Activated T-helper 2 cell treated with anti-CD3 and anti-CD28 coated beads, Interferon-gamma antibody, Interleukin-2, Interleukin-4, amounts not matched to agents 10 μg/mL and 5 μg/mL and 100 μg/mL, durations not matched to agents 14 hours and 24 hours and 36 hours (primary cell): ENCODE results near the gene GBP7. TPM values are rescaled to one million over a fixed set of nuclear protein-coding genes. Genes with fewer than 3 reads are reported as not detected.
A peak's percentile ranks its signal among the peaks of the same experiment; 100 is the strongest.
"Not testable (repeated sequence)": the region's sequence is repeated elsewhere in the genome, so short reads cannot be mapped to it uniquely, and the experiment has no call there.

Experiments used
- DNase-seq: peaks from one replicate; pipeline ENCODE4 v3.0.0; 2021; ENCODE audit warnings: low spot score
- H3K27ac Mint-ChIP-seq: one replicate; pipeline ENCODE4 v1.8.0; 2021; ENCODE audit warnings: mixed read lengths
- H3K27me3 Mint-ChIP-seq: one replicate; pipeline ENCODE4 v1.8.0; 2021; ENCODE audit warnings: low read depth, mixed read lengths
- H3K36me3 Mint-ChIP-seq: one replicate; pipeline ENCODE4 v1.8.0; 2021; ENCODE audit warnings: low read depth, mixed read lengths
- H3K4me1 Mint-ChIP-seq: one replicate; pipeline ENCODE4 v1.8.0; 2021; ENCODE audit warnings: low read depth, mixed read lengths
- H3K4me3 Mint-ChIP-seq: one replicate; pipeline ENCODE4 v1.8.0; 2021; ENCODE audit warnings: low read depth, mild to moderate bottlenecking, moderate library complexity, mixed read lengths
- H3K9me3 Mint-ChIP-seq: one replicate; pipeline ENCODE4 v1.8.0; 2021; ENCODE audit warnings: mixed read lengths
- intact Hi-C: fragments of 100-400 bp; cut with micrococcal nuclease; formaldehyde crosslinking; loops from one replicate; pipeline ENCODE4 v1.15.1; 2023
- total RNA-seq: library from RNA; stranded (reverse); gene quantifications from 2 replicates; pipeline ENCODE4 v1.2.3, GENCODE V29; 2022

Gene GBP7
- total RNA-seq, 1 donor from 2014 or later = not detected

DNA sequence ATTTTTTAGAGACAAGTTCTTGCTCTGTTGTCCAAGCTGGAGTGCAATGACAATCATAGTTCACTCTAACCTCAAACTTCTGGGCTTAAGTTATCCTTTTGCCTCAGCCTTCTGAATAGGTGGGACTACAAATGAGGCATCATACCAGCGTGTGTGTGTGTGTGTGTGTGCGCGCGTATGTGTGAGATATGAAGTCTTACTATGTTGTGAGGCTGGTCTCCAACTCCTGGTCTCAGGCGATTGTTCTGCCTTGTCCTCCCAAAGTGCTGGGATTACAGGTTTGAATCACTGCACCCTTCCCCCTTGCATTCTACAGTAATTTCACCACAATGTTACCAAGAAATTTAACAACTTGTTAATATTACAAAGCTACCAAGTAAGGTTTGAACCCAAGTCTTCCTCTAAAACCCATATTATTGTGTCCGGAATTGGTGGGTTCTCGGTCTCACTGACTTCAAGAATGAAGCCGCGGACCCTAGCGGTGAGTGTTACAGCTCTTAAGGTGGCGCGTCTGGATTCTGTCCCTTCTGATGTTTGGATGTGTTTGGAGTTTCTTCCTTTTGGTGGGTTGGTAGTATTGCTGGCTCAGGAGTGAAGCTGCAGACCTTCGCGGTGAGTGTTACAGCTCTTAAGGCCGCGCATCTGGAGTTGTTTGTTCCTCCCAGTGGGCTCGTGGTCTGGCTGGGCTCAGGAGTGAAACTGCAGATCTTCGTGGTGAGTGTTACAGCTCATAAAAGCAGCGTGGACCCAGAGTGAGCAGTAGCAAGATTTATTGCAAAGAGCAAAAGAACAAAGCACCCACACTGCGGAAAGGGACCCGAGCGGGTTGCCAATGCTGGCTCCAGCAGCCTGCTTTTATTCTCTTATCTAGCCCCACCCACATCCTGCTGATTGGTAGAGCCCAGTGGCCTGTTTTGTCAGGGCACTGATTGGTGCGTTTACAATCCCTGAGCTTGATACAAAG lies 48.9 kb downstream of the GBP7 start:
- Mint-ChIP-seq H3K4me3 (peak overlapping the region; percentile 78), H3K36me3 (peaks cover 31% of the 10 kb centered on the region), H3K4me1 (peaks cover 56% of the 10 kb centered on the region), H3K27ac (peak overlapping the region; percentile 96)
- H3K9me3 Mint-ChIP-seq, H3K27me3 Mint-ChIP-seq: not testable (repeated sequence)
- peak; percentile 70 for DNase-seq
- intact Hi-C loops = loop anchor here (1.0 to 2.0 kb wide), 8 partner anchors 74 to 324 kb away; no protein-coding TSS in a partner anchor

DNA sequence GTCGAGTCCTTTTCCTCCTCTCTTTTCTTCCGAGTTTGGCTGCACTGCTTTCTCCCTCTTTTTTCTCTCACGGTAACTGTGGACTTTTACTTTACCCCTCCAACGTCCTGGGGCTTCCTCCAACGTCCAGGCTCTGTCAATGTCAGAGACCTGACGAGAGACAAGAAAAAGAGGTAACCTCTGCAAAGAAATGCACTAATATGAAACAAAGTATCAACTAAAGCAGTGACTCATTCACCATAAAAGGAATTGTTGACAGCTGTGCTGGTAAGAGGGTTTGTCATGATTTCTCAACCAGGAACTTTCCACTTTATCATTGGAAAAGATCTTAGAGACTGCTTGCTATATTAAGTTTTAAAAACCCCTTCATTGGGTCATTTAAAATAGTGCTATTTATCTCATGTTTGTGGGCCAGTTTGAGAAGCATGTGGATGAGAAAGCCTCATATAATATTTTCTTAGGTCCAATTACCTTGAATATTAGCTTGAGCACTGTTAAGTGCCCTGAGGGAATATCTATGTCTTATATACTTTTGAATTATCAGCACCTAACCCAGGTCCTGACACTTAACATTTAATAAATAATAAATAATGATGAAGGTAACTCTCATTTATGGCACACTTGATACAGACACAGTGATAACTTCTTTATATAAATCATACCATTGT lies 49.8 kb downstream of the GBP7 start, which contains the start of gene GBP2:
GBP2 (minus strand) TSS at position 202 of the 668 bp plus-strand sequence. CDS start 4,148 bp downstream, outside the sequence.
- intact Hi-C loops = loop anchor here (1.0 to 2.0 kb wide), 7 partner anchors 75 to 325 kb away; no protein-coding TSS in a partner anchor
- DNase-seq = no peak
- H3K4me1 Mint-ChIP-seq = peaks cover 61% of the 10 kb centered on the region
- H3K9me3 Mint-ChIP-seq = peaks cover 3% of the 10 kb centered on the region
- no peaks in the 10 kb centered on the region for H3K27me3 Mint-ChIP-seq
- peak within 1 kb of the TSS; percentile 97 for H3K4me3 Mint-ChIP-seq
- peaks cover 38% of the 10 kb centered on the region for H3K36me3 Mint-ChIP-seq
- H3K27ac Mint-ChIP-seq = peak within 1 kb of the TSS; percentile 99

DNA sequence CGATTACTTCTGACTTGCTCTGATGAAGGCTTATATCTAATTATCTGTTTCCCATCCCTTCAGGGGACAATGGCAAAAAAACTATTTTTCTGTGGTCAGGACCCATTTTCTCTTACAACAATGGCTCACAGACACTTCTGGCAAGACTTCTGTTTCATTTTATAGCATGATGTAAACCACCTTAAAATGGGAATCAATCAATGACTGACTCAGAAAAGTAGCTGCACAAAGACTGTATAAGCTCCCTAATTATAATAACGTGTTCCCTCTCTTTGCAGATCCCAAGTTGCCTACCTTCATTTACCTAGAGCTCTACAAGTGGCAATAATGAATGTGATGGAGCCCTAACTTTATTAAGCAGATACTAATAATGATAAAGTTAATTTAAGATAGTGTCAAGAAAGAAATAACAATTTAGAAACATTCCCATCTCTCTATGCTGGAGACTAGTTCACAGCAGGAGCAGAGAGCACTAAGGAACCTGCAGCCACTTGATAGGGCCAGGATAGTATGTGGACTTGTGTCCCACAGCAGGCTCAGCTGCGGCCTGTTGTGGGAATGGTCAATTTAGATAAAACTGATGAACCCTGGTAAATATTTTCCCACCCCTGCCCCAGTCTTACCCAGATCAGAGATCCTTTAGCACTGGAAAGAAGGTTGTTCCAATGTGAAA lies 50.4 kb downstream of the GBP7 start:
- Mint-ChIP-seq H3K9me3 (peaks cover 3% of the 10 kb centered on the region), H3K36me3 (peaks cover 39% of the 10 kb centered on the region), H3K27ac (peak overlapping the region; percentile 99), H3K4me3 (peak overlapping the region; percentile 97), H3K4me1 (peaks cover 61% of the 10 kb centered on the region), H3K27me3 (no peaks in the 10 kb centered on the region)
- intact Hi-C loops = no loop called here
- DNase-seq = no peak

DNA sequence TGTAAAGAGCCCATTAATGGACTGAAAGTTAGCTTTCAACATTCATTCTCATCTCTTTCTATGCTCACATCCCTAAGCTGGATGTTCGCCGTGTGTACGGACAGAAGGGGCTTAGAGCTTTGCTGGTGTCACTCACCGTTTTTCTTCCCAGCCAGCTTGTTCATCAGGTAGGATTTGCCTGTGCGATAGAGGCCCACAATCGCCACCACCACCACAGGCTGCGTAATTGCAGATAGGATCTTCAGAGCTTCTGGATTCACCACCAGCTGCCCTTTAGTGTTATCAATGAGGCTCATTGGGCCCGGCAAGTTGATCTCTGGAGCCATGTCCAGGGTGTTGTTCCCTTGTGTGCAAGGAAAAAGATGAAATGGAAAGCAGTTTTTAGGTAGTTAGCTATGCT lies 54.2 kb downstream of the GBP7 start:
- DNase-seq = no peak
- peaks cover 33% of the 10 kb centered on the region for H3K4me1 Mint-ChIP-seq
- H3K27ac Mint-ChIP-seq = no peak overlapping the region
- intact Hi-C loops = no loop called here
- peaks cover 36% of the 10 kb centered on the region for H3K36me3 Mint-ChIP-seq
- no peaks in the 10 kb centered on the region for H3K27me3 Mint-ChIP-seq
- no peaks in the 10 kb centered on the region for H3K9me3 Mint-ChIP-seq
- H3K4me3 Mint-ChIP-seq = no peak overlapping the region

DNA sequence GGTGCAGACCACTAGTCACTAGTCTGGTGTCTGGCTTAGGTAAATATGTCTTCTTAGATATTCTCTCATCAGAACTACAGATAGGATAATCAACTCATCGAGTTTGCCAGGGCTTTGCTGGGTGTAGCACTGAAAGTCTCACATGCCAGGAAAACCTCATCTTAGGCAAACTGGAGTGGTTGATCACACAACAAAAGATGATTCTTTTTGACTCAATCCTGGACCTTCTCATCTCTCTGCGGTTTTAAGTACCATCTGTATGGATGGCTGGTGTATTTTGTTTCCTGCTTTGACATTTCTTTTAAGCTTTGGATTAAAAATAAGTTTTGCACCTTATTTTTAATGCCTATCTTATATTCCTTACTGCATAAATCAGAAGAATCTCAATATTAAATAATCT lies 61.1 kb downstream of the GBP7 start:
- H3K4me3 Mint-ChIP-seq = no peak overlapping the region
- no peak overlapping the region for H3K27ac Mint-ChIP-seq
- DNase-seq = no peak
- H3K4me1 Mint-ChIP-seq = peaks cover 6% of the 10 kb centered on the region
- no peaks in the 10 kb centered on the region for H3K27me3 Mint-ChIP-seq
- H3K36me3 Mint-ChIP-seq = peaks cover 56% of the 10 kb centered on the region
- intact Hi-C loops = no loop called here
- no peaks in the 10 kb centered on the region for H3K9me3 Mint-ChIP-seq

DNA sequence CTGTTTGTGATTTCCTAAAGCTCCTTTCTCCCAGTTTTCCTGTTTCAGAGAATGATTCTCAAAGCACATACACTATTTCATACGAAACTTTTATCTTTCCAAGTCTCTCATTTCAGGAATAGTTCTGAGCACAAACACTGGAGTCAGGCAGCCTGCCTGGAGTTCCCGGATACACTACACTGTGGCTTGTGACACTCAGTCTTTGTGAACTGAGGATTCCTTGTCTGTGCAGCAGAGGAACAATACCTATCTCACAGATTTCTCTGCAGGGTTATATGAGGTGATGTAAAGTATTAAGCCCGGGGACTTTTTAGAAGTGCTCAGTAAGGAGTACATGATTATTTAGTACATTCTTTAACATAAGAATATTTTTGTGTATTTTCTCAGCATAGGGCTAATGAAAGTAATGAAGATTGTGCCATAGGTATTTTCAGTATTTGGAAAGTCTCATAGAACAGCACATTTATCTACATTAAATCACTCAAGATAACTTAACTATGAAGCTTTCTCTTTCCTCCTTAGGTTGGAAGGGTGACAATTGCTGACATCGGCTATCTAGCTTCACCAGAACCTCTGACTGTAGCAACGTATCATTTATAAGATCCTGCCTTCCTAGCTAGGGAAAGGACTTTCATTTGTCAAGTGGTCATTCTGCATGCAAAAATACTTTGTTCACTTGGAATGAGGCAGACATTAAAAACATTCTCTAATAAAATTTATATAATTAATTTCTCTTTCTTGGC lies 62.8 kb downstream of the GBP7 start:
- Mint-ChIP-seq H3K36me3 (peaks cover 72% of the 10 kb centered on the region), H3K4me3 (no peak overlapping the region), H3K27me3 (no peaks in the 10 kb centered on the region), H3K9me3 (no peaks in the 10 kb centered on the region), H3K4me1 (peaks cover 6% of the 10 kb centered on the region), H3K27ac (no peak overlapping the region)
- intact Hi-C loops = no loop called here
- no peak for DNase-seq

DNA sequence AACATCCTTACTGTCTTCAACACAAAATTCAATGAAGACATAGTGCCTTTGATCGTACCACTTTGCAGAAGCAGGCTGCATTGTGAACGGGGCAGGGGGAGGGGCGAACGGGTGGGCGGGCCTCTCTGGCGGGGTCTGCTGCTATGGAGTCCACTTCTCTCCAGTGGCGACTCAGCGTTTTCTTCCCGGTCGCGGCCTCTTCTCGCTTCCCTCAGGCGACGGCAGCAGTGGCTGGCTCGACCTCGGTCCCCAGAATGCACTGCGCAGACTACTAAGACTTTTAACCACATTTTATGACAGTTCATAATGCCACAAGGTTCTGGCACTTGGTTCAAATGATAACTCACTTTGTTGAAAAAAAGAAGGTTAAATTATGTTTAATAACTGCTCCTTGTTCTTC lies 71.1 kb downstream of the GBP7 start:
- intact Hi-C loops = no loop called here
- peaks cover 7% of the 10 kb centered on the region for H3K4me1 Mint-ChIP-seq
- H3K27me3 Mint-ChIP-seq = no peaks in the 10 kb centered on the region
- no peak for DNase-seq
- H3K27ac Mint-ChIP-seq = no peak overlapping the region
- no peak overlapping the region for H3K4me3 Mint-ChIP-seq
- no peaks in the 10 kb centered on the region for H3K9me3 Mint-ChIP-seq
- H3K36me3 Mint-ChIP-seq = peaks cover 67% of the 10 kb centered on the region

DNA sequence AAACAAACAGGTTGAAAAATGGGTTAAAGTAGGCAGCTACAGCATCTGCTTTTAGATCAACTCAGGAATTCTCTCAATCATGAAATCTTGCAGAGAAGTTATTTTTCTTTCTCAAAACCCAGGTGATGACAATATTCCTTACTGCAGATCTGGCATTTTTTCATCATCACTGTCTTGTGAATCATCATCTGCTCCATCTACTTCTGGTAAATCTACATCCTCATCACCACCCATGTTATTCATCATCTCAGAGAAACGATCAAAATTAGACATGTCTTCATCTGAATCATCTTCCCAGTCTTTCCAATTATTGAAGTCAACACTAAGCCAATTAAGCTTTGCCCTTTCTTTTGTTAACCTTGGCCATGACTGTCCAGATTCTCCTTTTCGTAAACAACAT lies 71.7 kb downstream of the GBP7 start:
- intact Hi-C loops = no loop called here
- DNase-seq = no peak
- Mint-ChIP-seq H3K27me3 (no peaks in the 10 kb centered on the region), H3K9me3 (no peaks in the 10 kb centered on the region), H3K4me1 (peaks cover 7% of the 10 kb centered on the region), H3K27ac (no peak overlapping the region), H3K36me3 (peaks cover 61% of the 10 kb centered on the region), H3K4me3 (no peak overlapping the region)

DNA sequence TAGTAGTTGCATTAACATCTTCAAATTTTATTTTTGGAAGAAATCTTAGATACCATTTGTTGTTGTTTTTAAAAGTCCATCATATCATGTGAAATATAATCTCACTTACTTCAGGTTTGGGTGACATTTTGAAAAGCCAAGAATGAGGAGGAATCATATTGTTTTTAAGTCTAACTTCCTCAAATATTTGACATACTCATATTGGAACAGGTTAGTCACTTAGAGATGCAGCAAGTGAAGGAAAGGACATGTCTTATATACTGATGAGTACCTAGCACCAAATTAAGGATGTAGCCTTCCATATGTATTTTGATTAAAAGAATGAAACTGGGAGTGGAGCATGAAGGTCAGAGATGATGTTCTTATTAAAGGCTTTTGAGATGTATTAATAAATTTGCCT lies 73.8 kb downstream of the GBP7 start:
- Mint-ChIP-seq H3K4me3 (no peak overlapping the region), H3K4me1 (peaks cover 7% of the 10 kb centered on the region), H3K36me3 (peaks cover 40% of the 10 kb centered on the region), H3K27ac (no peak overlapping the region), H3K9me3 (peaks cover 5% of the 10 kb centered on the region), H3K27me3 (no peaks in the 10 kb centered on the region)
- no peak for DNase-seq
- intact Hi-C loops = no loop called here

DNA sequence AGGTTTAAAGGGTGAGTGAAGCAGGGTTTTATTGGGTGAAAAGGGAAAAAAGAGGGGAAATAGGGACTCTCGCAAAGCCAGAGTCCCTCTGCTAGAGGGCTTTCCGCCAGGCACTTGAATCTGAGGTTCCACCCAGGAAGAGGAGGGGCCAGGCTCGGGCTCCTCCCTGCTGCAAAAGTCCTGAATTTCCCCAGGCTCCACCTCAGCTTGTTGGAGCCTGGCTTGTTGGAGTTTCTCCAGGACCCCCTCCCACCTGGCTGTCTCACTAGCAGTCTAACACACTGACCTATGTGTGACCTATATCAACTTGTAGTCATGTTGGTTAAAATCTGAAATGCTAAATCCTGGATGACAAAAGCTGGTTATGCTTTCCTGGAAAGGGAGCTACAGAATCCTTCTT lies 75.4 kb downstream of the GBP7 start:
- H3K4me1 Mint-ChIP-seq = peaks cover 7% of the 10 kb centered on the region
- peaks cover 18% of the 10 kb centered on the region for H3K9me3 Mint-ChIP-seq
- H3K27me3 Mint-ChIP-seq = no peaks in the 10 kb centered on the region
- intact Hi-C loops = no loop called here
- peaks cover 24% of the 10 kb centered on the region for H3K36me3 Mint-ChIP-seq
- no peak overlapping the region for H3K4me3 Mint-ChIP-seq
- H3K27ac Mint-ChIP-seq = no peak overlapping the region
- no peak for DNase-seq

DNA sequence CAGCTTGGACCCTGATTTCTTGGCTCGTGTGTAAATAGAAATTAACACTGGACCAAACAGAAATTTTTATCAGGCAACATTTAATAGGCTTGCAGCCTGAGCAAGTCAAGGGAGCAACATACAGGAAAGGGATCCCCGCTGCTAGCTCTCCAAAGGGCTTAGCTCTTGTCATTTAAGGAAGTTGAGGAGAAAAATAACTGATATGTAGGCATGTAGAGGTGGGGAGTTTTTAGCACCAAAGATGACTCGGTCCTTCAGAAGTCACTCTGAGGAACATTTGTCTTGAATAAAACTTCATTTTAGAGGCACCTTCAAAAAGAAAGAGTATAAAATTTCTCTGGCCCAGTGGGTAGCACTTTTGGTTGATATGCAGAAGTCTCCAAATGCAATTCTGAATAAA lies 76.9 kb downstream of the GBP7 start:
- intact Hi-C loops = no loop called here
- Mint-ChIP-seq H3K4me1 (peaks cover under 1% of the 10 kb centered on the region), H3K36me3 (peaks cover 9% of the 10 kb centered on the region), H3K4me3 (no peak overlapping the region), H3K9me3 (peaks cover 18% of the 10 kb centered on the region), H3K27ac (no peak overlapping the region), H3K27me3 (peaks cover 1% of the 10 kb centered on the region)
- no peak for DNase-seq

DNA sequence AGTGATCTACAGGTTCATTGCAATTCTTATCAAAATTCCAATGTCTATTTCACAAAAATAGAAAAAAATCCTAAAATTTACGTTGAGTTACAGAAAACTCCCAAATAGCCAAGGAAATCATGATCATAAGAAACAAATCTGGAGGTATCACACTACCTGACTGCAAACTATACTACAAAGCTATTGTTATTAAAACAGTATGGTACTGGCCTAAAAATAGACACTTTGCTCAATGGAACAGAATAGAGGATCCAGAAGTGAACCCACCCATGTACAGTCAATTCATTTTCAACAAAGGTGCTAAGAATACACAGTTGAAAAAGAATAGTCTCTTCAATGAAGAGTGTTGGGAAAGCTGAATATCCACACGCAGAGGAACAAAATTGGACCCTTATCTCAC lies 80.1 kb downstream of the GBP7 start:
- H3K27ac Mint-ChIP-seq = no peak overlapping the region
- H3K4me1 Mint-ChIP-seq = peaks cover 6% of the 10 kb centered on the region
- H3K27me3 Mint-ChIP-seq = peaks cover 10% of the 10 kb centered on the region
- peaks cover 18% of the 10 kb centered on the region for H3K9me3 Mint-ChIP-seq
- H3K4me3 Mint-ChIP-seq = no peak overlapping the region
- no peaks in the 10 kb centered on the region for H3K36me3 Mint-ChIP-seq
- no peak for DNase-seq
- intact Hi-C loops = no loop called here
